Measurements from ENCODE around the gene BTNL8. TPM values are rescaled to one million over a fixed set of nuclear protein-coding genes. Genes with fewer than 3 reads are reported as not detected.
"Not testable (repeated sequence)": the region's sequence is repeated elsewhere in the genome, so short reads cannot be mapped to it uniquely, and the experiment has no call there.

BTNL8 gene
- total RNA-seq, 8 experiments from 2014 or later = 0.17 to 0.81 (median 0.37) TPM; not detected in 4

- 60 to 100% (median 78%) methylated on average over 1 to 8 of the region's 10 CpGs; no CpG with 5 or more reads in 1 of the 10 experiments for WGBS, 10 experiments
- Histone ChIP-seq H3K4me3 (no peak overlapping the region), H3K4me1 (replicated peaks in 1 of 2) (no peaks in the 10 kb centered on the region), H3K27ac (no peak overlapping the region)
- ATAC-seq (replicated peaks in 6 of 8) = no peak
- in situ Hi-C loops (cut with MboI; ENCODE audit: low pct_unique_long_range_greater_than_20kb in 2 of 9, low sequenced_read_pairs in 9 of 9, unreplicated experiment in 9 of 9) = no loop called here
Observed at GRCh38 chr5:180866985-180867384, 32.0 kb upstream of the BTNL8 start.

- WGBS, 10 experiments = 0% methylated on average over 1 to 3 of the region's 3 CpGs; no CpG with 5 or more reads in 1 of the 10 experiments
- Histone ChIP-seq H3K4me3 (no peak overlapping the region), H3K27ac (no peak overlapping the region), H3K4me1 (replicated peaks in 1 of 2) (no peaks in the 10 kb centered on the region)
- in situ Hi-C loops (cut with MboI; ENCODE audit: low pct_unique_long_range_greater_than_20kb in 2 of 9, low sequenced_read_pairs in 9 of 9, unreplicated experiment in 9 of 9) = no loop called here
- peak; percentile 74 to 98 (median 86) for ATAC-seq (replicated peaks in 6 of 8)
Observed at GRCh38 chr5:180868960-180869359, 30.0 kb upstream of the BTNL8 start.

DNA sequence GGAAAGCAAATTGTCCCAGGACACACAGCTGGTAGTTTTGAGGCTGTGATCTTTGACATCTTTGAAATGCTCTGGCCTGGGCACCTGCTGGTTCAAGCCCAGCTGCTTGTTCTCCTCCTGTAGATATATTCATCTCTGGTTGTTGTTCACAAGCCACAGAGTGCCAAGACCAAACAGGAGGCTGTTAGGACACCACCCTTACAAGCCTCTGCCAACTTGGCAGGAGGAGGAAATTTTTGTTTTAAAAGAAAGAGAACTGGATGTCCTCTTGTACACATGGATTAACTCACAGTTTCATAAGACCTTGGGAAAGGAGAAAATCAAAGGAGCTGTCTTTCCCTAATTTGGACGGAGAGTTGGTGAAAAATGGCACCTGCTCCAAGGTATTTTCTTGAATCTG lies 29.4 kb upstream of the BTNL8 start:
- no peak overlapping the region for H3K27ac ChIP-seq
- H3K4me1 ChIP-seq (replicated peaks in 1 of 2) = no peaks in the 10 kb centered on the region
- WGBS, 10 experiments = 0 to 100% (median 75%) methylated on average over 1 of the region's 1 CpG; no CpG with 5 or more reads in 6 of the 10 experiments
- no peak overlapping the region for H3K4me3 ChIP-seq
- ATAC-seq (replicated peaks in 6 of 8) = no peak
- in situ Hi-C loops (cut with MboI; ENCODE audit: low pct_unique_long_range_greater_than_20kb in 2 of 9, low sequenced_read_pairs in 9 of 9, unreplicated experiment in 9 of 9) = no loop called here

GRCh38 chr5:180870276-180871068 lies 28.5 kb upstream of the BTNL8 start:
- H3K27ac ChIP-seq = no peak overlapping the region

DNA sequence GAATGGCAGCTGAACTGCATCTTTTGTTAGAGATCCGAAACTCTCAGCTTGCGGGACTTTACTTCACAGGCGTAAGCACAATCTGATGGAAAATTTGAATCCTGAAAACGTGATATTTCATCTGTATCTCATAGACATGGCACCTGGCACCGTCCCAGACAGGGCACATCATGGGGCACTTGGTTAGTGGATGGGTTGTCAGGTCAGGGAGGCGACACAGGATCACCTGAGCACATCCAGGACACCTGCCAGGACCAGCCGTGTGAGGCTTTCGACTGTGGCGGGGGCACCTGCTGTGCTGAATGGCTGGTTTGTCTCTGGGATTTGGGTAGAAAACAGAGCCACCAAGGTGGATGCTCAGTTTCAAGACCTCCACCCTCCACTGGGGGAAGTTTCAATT lies 26.5 kb upstream of the BTNL8 start:
- 70 to 90% (median 80%) methylated on average over 1 to 2 of the region's 9 CpGs; no CpG with 5 or more reads in 7 of the 10 experiments for WGBS, 10 experiments
- in situ Hi-C loops (cut with MboI; ENCODE audit: low pct_unique_long_range_greater_than_20kb in 2 of 9, low sequenced_read_pairs in 9 of 9, unreplicated experiment in 9 of 9) = no loop called here
- no peaks in the 10 kb centered on the region for H3K4me1 ChIP-seq (replicated peaks in 1 of 2)
- H3K4me3 ChIP-seq = no peak overlapping the region
- no peak overlapping the region for H3K27ac ChIP-seq
- no peak for ATAC-seq (replicated peaks in 6 of 8)

More at GRCh38 chr5:180870276-180871068, 28.5 kb upstream of the BTNL8 start:
- H3K4me3 ChIP-seq = no peak overlapping the region
- in situ Hi-C loops (cut with MboI; ENCODE audit: low pct_unique_long_range_greater_than_20kb in 2 of 9, low sequenced_read_pairs in 9 of 9, unreplicated experiment in 9 of 9) = no loop called here
- ATAC-seq (replicated peaks in 6 of 8) = no peak
- 45 to 100% (median 76%) methylated on average over 1 to 12 of the region's 16 CpGs for WGBS, 10 experiments
- H3K4me1 ChIP-seq (replicated peaks in 1 of 2) = no peaks in the 10 kb centered on the region

DNA sequence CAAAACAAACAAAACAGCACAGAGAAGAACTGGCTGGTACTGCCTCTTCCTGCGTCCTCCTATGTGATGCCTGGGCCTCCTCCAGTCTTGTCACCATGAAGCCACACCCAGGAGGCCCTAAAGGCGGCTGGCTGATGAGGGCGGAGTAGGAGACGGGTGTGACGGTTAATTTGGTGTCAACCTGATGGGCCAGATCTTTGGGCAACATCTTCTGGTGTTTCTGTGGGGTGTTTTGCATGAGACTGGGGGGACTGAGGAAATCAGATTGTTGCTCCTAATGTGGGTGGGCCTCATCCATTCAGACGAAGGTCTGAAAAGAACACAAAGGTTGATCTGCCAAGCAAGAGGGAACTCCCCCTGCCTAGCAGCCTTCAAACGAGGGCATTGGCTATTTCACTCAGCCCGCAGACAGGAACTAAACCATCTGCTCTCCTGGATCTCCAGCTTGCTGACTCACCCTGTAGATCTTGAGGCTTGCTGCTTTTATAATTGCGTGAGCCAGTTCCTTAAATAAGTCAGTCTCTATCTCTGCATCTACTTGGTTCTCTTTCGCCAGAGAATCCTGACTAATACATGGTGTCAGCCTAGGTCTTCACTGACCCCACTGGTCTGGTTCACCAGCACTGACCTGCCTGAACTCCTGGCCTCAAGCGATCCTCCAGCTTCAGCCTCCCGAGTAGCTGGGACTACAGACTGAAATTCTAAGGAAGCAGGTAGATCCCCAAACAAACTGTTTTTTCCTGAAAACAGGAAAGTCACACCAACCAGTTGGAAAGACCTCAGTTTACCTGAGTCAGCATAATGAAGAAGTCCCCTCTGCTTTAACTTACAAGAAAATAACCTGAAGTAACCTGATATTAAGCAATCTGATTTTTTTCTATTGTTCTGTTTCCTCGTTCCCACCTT lies 25.1 kb upstream of the BTNL8 start:
- 27 to 100% (median 59%) methylated on average over 1 to 7 of the region's 13 CpGs for WGBS, 10 experiments
- Histone ChIP-seq H3K4me1 (replicated peaks in 1 of 2) (no peaks in the 10 kb centered on the region), H3K27ac (no peak overlapping the region), H3K4me3 (no peak overlapping the region)
- ATAC-seq (replicated peaks in 6 of 8) = peak in 7 of 8 experiments; percentile 37 to 83 (median 52)
- in situ Hi-C loops (cut with MboI; ENCODE audit: low pct_unique_long_range_greater_than_20kb in 2 of 9, low sequenced_read_pairs in 9 of 9, unreplicated experiment in 9 of 9) = no loop called here

DNA sequence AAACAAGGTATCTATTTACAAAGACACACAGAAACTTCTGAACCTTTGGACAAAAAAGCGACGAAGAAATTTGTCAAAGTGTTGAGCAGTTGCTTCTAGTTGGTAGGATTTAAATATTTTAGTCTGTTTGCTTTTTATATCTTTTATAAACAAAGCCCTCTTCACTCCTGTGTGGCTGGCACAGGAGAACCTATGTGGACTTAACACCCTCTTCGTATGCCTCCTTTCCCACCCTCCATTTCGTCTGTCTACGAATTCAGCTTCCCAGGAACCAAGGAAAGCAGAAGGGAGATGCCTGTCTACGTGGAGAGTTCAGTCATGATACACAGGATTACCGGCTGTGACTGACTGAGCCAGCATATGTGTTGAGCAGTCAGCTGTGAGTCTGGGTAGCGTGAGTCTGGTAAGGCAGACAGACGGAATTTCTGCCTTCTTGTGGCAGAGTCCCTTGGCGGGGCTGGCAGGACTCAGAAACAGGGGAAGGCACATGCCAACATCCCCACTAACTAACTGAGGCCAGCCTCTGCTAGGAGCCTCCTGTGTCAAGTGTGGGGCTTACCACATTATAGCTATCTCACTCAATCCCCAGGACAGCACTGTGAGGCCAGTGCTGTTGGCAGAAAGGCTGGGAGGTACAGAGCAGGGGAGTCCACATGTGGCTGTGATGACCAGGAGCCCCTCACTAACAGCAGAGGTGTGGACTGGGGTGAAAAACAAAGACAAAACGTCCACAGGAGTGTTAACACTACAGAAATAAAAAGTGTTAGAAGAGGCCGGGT lies 24.0 kb upstream of the BTNL8 start:
- no peak overlapping the region for H3K4me3 ChIP-seq
- in situ Hi-C loops (cut with MboI; ENCODE audit: low pct_unique_long_range_greater_than_20kb in 2 of 9, low sequenced_read_pairs in 9 of 9, unreplicated experiment in 9 of 9) = loop anchor here in 1 of 9 experiments (25.0 kb wide), 1 partner anchor 137 kb away; no protein-coding TSS in a partner anchor
- no peak overlapping the region for H3K27ac ChIP-seq
- no peaks in the 10 kb centered on the region for H3K4me1 ChIP-seq (replicated peaks in 1 of 2)
- ATAC-seq (replicated peaks in 6 of 8) = no peak
- 45 to 100% (median 77%) methylated on average over 1 to 11 of the region's 12 CpGs for WGBS, 10 experiments

- Histone ChIP-seq H3K27ac (no peak overlapping the region), H3K4me3 (no peak overlapping the region), H3K4me1 (replicated peaks in 1 of 2) (no peaks in the 10 kb centered on the region)
- 20 to 94% (median 80%) methylated on average over 1 to 10 of the region's 10 CpGs; no CpG with 5 or more reads in 1 of the 10 experiments for WGBS, 10 experiments
- ATAC-seq (replicated peaks in 6 of 8) = no peak
- in situ Hi-C loops (cut with MboI; ENCODE audit: low pct_unique_long_range_greater_than_20kb in 2 of 9, low sequenced_read_pairs in 9 of 9, unreplicated experiment in 9 of 9) = loop anchor here in 1 of 9 experiments (25.0 kb wide), 1 partner anchor 136 kb away; no protein-coding TSS in a partner anchor
Observed at GRCh38 chr5:180875860-180876426, 23.0 kb upstream of the BTNL8 start.

- peak in 7 of 8 experiments; percentile 31 to 63 (median 49) for ATAC-seq (replicated peaks in 6 of 8)
- H3K27ac ChIP-seq; H3K4me3 ChIP-seq; H3K4me1 ChIP-seq (replicated peaks in 1 of 2): not testable (repeated sequence)
- 0 to 80% (median 40%) methylated on average over 1 to 5 of the region's 11 CpGs; no CpG with 5 or more reads in 6 of the 10 experiments for WGBS, 10 experiments
- in situ Hi-C loops (cut with MboI; ENCODE audit: low pct_unique_long_range_greater_than_20kb in 2 of 9, low sequenced_read_pairs in 9 of 9, unreplicated experiment in 9 of 9) = loop anchor here in 1 of 9 experiments (25.0 kb wide), 1 partner anchor 126 kb away; no protein-coding TSS in a partner anchor
Observed at GRCh38 chr5:180885845-180886529, 13.0 kb upstream of the BTNL8 start.

DNA sequence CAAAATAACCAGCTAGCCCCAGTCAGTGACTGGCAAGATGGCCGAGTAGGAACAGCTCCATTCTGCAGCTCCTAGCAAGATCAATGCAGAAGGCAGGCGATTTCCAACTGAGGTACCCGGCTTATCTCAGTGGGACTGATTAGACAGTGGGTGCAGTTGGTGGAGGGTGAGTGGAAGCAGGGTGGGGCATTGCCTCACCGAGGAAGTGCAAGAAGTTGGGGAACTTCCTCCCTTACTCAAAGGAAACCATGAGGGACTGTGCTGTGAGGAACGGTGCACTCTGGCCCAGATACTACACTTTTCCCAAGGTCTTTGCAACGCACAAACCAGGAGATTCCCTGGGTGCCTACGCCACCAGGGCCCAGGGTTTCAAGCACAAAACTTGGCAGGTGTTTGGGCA lies 9.6 kb upstream of the BTNL8 start:
- no peak overlapping the region for H3K27ac ChIP-seq
- 0 to 100% (median 64%) methylated on average over 1 to 5 of the region's 7 CpGs; no CpG with 5 or more reads in 2 of the 10 experiments for WGBS, 10 experiments
- no peaks in the 10 kb centered on the region for H3K4me1 ChIP-seq (replicated peaks in 1 of 2)
- no peak for ATAC-seq (replicated peaks in 6 of 8)
- H3K4me3 ChIP-seq = no peak overlapping the region
- in situ Hi-C loops (cut with MboI; ENCODE audit: low pct_unique_long_range_greater_than_20kb in 2 of 9, low sequenced_read_pairs in 9 of 9, unreplicated experiment in 9 of 9) = loop anchor here in 1 of 9 experiments (25.0 kb wide), 1 partner anchor 123 kb away; no protein-coding TSS in a partner anchor

GRCh38 chr5:180895330-180895729 lies 3.6 kb upstream of the BTNL8 start:
- not testable (repeated sequence) for ATAC-seq (replicated peaks in 6 of 8); H3K27ac ChIP-seq; H3K4me1 ChIP-seq (replicated peaks in 1 of 2); H3K4me3 ChIP-seq
- in situ Hi-C loops (cut with MboI; ENCODE audit: low pct_unique_long_range_greater_than_20kb in 2 of 9, low sequenced_read_pairs in 9 of 9, unreplicated experiment in 9 of 9) = loop anchor here in 1 of 9 experiments (25.0 kb wide), 1 partner anchor 117 kb away; no protein-coding TSS in a partner anchor
- 78 to 100% methylated on average over 1 of the region's 1 CpG; no CpG with 5 or more reads in 8 of the 10 experiments for WGBS, 10 experiments
